Thyroid gland (tissue), 4 donors: Measurements from ENCODE around the gene MYH7B.

Experiments used
- CTCF ChIP-seq, 6 experiments: fragments of 200-600 bp in 3 of 6; fragments of 450-650 bp in 3 of 6; sonication (generic) in 3 of 6; IDR thresholded peaks; one replicate each; pipeline ENCODE4 v1.5.1; 2016 to 2019; ENCODE audit warnings: antibody characterized with exemption in 6 of 6, mild to moderate bottlenecking in 2 of 6, inconsistent platforms in 1 of 6, moderate library complexity in 1 of 6
- POLR2A ChIP-seq, 2 donors: fragments of 450-650 bp; IDR thresholded peaks; one replicate each; pipeline ENCODE4 v1.6.1; 2017; ENCODE audit warnings: antibody characterized with exemption in 2 of 2, mild to moderate bottlenecking in 2 of 2, moderate library complexity in 1 of 2

GRCh38 chr20:34976286-34976685, 20.6 kb downstream of the MYH7B start:
- no peak for TF ChIP-seq CTCF (IDR thresholded peaks at IDR 0.05)
- TF ChIP-seq POLR2A (IDR thresholded peaks at IDR 0.05), result no peak
